H9 (cell line): ENCODE results near the gene XRN1. TPM values are rescaled to one million over a fixed set of nuclear protein-coding genes. Genes with fewer than 3 reads are reported as not detected.

ENCODE experiments used
- DNase-seq: peaks from one replicate; pipeline ENCODE4 v3.0.0-alpha.2; 2017
- H2AFZ ChIP-seq: one replicate; pipeline ENCODE4 v1.6.1; 2013; ENCODE audit warnings: mild to moderate bottlenecking, low read length, control low read depth, moderate library complexity
- H2AK5ac ChIP-seq: 2 replicates; pipeline ENCODE4 v1.6.1; 2013; ENCODE audit warnings: low read length, control low read depth, mixed read lengths; ENCODE audit not compliant: insufficient read length
- H2BK120ac ChIP-seq: one replicate; pipeline ENCODE4 v1.6.1; 2013; ENCODE audit warnings: low read depth, mild to moderate bottlenecking, low read length, control low read depth, inconsistent platforms; ENCODE audit not compliant: poor library complexity, severe bottlenecking
- H2BK12ac ChIP-seq: 2 replicates; pipeline ENCODE4 v1.6.1; 2013; ENCODE audit warnings: low read length, control low read depth, mixed read lengths, low read depth; ENCODE audit not compliant: insufficient read length
- H2BK15ac ChIP-seq: 2 replicates; pipeline ENCODE4 v1.6.1; 2013; ENCODE audit warnings: low read depth, low read length, control low read depth
- H2BK20ac ChIP-seq: one replicate; pipeline ENCODE4 v1.6.1; 2013; ENCODE audit warnings: low read depth, mild to moderate bottlenecking, low read length, control low read depth, inconsistent platforms; ENCODE audit not compliant: poor library complexity, severe bottlenecking
- H2BK5ac ChIP-seq: 2 replicates; pipeline ENCODE4 v1.6.1; 2013; ENCODE audit warnings: low read length, control low read depth, mixed read lengths; ENCODE audit not compliant: insufficient read length
- H3K14ac ChIP-seq: 2 replicates; pipeline ENCODE4 v1.6.1; 2013; ENCODE audit warnings: low read length, control low read depth; ENCODE audit not compliant: insufficient read depth
- H3K18ac ChIP-seq: 2 replicates; pipeline ENCODE4 v1.6.1; 2013; ENCODE audit warnings: low read depth, mild to moderate bottlenecking, mixed read lengths, low read length, control low read depth; ENCODE audit not compliant: insufficient read length
- H3K23ac ChIP-seq: 2 replicates; pipeline ENCODE4 v1.6.1; 2013; ENCODE audit warnings: low read length, control low read depth, mixed read lengths, low read depth; ENCODE audit not compliant: insufficient read length
- H3K23me2 ChIP-seq: 2 replicates; pipeline ENCODE4 v1.6.1; 2013; ENCODE audit warnings: low read depth, mild to moderate bottlenecking, mixed read lengths, low read length, control low read depth; ENCODE audit not compliant: insufficient read length, poor library complexity, severe bottlenecking
- H3K27ac ChIP-seq: 2 replicates; pipeline ENCODE4 v1.5.1; 2013; ENCODE audit warnings: low read length, control low read depth, mixed read lengths, low read depth; ENCODE audit not compliant: insufficient read length
- H3K27me3 ChIP-seq: 2 replicates; pipeline ENCODE4 v1.6.1; 2013; ENCODE audit warnings: low read length, control low read depth, inconsistent platforms; ENCODE audit not compliant: insufficient read depth
- H3K4ac ChIP-seq: 2 replicates; pipeline ENCODE4 v1.6.1; 2013; ENCODE audit warnings: low read depth, mild to moderate bottlenecking, control low read depth, inconsistent platforms, low read length, moderate library complexity
- H3K4me1 ChIP-seq: 2 replicates; pipeline ENCODE4 v1.6.1; 2013; ENCODE audit warnings: low read length, control low read depth, inconsistent platforms; ENCODE audit not compliant: insufficient read depth
- H3K4me2 ChIP-seq: 2 replicates; pipeline ENCODE4 v1.6.1; 2013; ENCODE audit warnings: low read length, control low read depth, mixed read lengths; ENCODE audit not compliant: insufficient read length, insufficient read depth
- H3K56ac ChIP-seq: 2 replicates; pipeline ENCODE4 v1.6.1; 2013; ENCODE audit warnings: low read depth, mild to moderate bottlenecking, mixed read lengths, low read length, control low read depth; ENCODE audit not compliant: insufficient read length
- H3K79me1 ChIP-seq: 2 replicates; pipeline ENCODE4 v1.6.1; 2013; ENCODE audit warnings: low read depth, mild to moderate bottlenecking, moderate library complexity, low read length, control low read depth, inconsistent platforms; ENCODE audit not compliant: insufficient read depth, poor library complexity, severe bottlenecking
- H3K79me2 ChIP-seq: 2 replicates; pipeline ENCODE4 v1.6.1; 2013; ENCODE audit warnings: low read length, control low read depth, inconsistent platforms; ENCODE audit not compliant: insufficient read depth
- H3K9ac ChIP-seq: 2 replicates; pipeline ENCODE4 v1.6.1; 2013; ENCODE audit warnings: low read length, control low read depth, mixed read lengths; ENCODE audit not compliant: insufficient read length; ENCODE audit errors: extremely low read depth
- H3K9me3 ChIP-seq: one replicate; pipeline ENCODE4 v1.6.1; 2013; ENCODE audit warnings: low read depth, low read length, inconsistent platforms; ENCODE audit not compliant: control insufficient read depth
- H3T11ph ChIP-seq: one replicate; pipeline ENCODE4 v1.6.1; 2013; ENCODE audit warnings: mild to moderate bottlenecking, low read length, control low read depth, inconsistent platforms
- H4K20me1 ChIP-seq: one replicate; pipeline ENCODE4 v1.6.1; 2013; ENCODE audit not compliant: control insufficient read depth, insufficient read length, insufficient read depth
- H4K5ac ChIP-seq: 2 replicates; pipeline ENCODE4 v1.6.1; 2013; ENCODE audit warnings: low read depth, mild to moderate bottlenecking, mixed read lengths, low read length, control low read depth; ENCODE audit not compliant: insufficient read length
- H4K8ac ChIP-seq: replicated peaks from 2 replicates; pipeline ENCODE4 v1.6.1; 2013; ENCODE audit warnings: low read length, control low read depth, mixed read lengths, low read depth; ENCODE audit not compliant: insufficient read length
- H4K91ac ChIP-seq: 2 replicates; pipeline ENCODE4 v1.6.1; 2013; ENCODE audit warnings: low read depth, mild to moderate bottlenecking, moderate library complexity, mixed read lengths, low read length, control low read depth; ENCODE audit not compliant: insufficient read length
- H3K27ac Mint-ChIP-seq, 3 experiments: 2 replicates in 2 of 3; 3 replicates in 1 of 3; pipeline ENCODE4 v1.8.0; 2020 to 2021; ENCODE audit warnings: mixed read lengths in 3 of 3, mild to moderate bottlenecking in 1 of 3, moderate library complexity in 1 of 3
- H3K27me3 Mint-ChIP-seq: 2 replicates; pipeline ENCODE4 v1.8.0; 2021; ENCODE audit warnings: low read depth, mild to moderate bottlenecking, moderate library complexity, mixed read lengths
- H3K36me3 Mint-ChIP-seq, 3 experiments: 2 replicates in 2 of 3; 3 replicates in 1 of 3; pipeline ENCODE4 v1.8.0; 2020 to 2021; ENCODE audit warnings: low read depth in 3 of 3, mixed read lengths in 3 of 3; ENCODE audit not compliant: insufficient read depth in 1 of 3
- H3K4me1 Mint-ChIP-seq, 2 experiments: 2 replicates each; pipeline ENCODE4 v1.8.0; 2020; ENCODE audit warnings: mixed read lengths in 2 of 2
- H3K4me3 Mint-ChIP-seq, 2 experiments: 2 replicates in 1 of 2; 3 replicates in 1 of 2; pipeline ENCODE4 v1.8.0; 2020 to 2021; ENCODE audit warnings: mild to moderate bottlenecking in 2 of 2, mixed read lengths in 2 of 2, moderate library complexity in 1 of 2
- H3K9me3 Mint-ChIP-seq, 2 experiments: 2 replicates in 1 of 2; 3 replicates in 1 of 2; pipeline ENCODE4 v1.8.0; 2020; ENCODE audit warnings: mild to moderate bottlenecking in 2 of 2, mixed read lengths in 2 of 2, moderate library complexity in 1 of 2
- WGBS: extraction: QIAGEN DNeasy Blood & Tissue Kit; methylation state at CpG from one replicate; pipeline ENCODE4 v1.1.7; 2013; ENCODE audit warnings: missing lambda C conversion rate, low lambda C conversion rate, mixed read lengths; ENCODE audit not compliant: insufficient read length; ENCODE audit errors: extremely low coverage; 5-methylcytosine and 5-hydroxymethylcytosine counted together
- total RNA-seq: library from RNA; stranded (reverse); gene quantifications from 2 replicates; pipeline ENCODE4 v1.2.1, GENCODE V29; 2021
- TF ChIP-seq, protein P1 (sequence below): fragments of 200-600 bp; sonication (generic); conservative IDR thresholded peaks from 3 replicates; pipeline ENCODE4 v1.8.0; 2021; ENCODE audit warnings: antibody characterized with exemption, mild to moderate bottlenecking

XRN1 gene
- total RNA-seq, 1 experiment from 2014 or later = 15.0 TPM

GRCh38 chr3:142489572-142490323 lies 41.9 kb upstream of the XRN1 start:
- H3K27me3 Mint-ChIP-seq = no peaks in the 10 kb centered on the region
- no peak overlapping the region for H2BK12ac ChIP-seq
- H3K27ac Mint-ChIP-seq = no peak overlapping the region
- no peak overlapping the region for H3T11ph ChIP-seq
- no peaks in the 10 kb centered on the region for H3K4me1 ChIP-seq
- H3K56ac ChIP-seq = no peak overlapping the region
- TF ChIP-seq, protein P1, sequence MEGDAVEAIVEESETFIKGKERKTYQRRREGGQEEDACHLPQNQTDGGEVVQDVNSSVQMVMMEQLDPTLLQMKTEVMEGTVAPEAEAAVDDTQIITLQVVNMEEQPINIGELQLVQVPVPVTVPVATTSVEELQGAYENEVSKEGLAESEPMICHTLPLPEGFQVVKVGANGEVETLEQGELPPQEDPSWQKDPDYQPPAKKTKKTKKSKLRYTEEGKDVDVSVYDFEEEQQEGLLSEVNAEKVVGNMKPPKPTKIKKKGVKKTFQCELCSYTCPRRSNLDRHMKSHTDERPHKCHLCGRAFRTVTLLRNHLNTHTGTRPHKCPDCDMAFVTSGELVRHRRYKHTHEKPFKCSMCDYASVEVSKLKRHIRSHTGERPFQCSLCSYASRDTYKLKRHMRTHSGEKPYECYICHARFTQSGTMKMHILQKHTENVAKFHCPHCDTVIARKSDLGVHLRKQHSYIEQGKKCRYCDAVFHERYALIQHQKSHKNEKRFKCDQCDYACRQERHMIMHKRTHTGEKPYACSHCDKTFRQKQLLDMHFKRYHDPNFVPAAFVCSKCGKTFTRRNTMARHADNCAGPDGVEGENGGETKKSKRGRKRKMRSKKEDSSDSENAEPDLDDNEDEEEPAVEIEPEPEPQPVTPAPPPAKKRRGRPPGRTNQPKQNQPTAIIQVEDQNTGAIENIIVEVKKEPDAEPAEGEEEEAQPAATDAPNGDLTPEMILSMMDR = no peak
- no peak overlapping the region for H2BK20ac ChIP-seq
- no peak overlapping the region for H2BK15ac ChIP-seq
- H3K79me1 ChIP-seq = no peaks in the 10 kb centered on the region
- H2AFZ ChIP-seq = no peak overlapping the region
- no peak overlapping the region for H4K91ac ChIP-seq
- peaks cover 10 to 31% (median 20%) of the 10 kb centered on the region in 3 experiments; a peak in 6 of 7 replicates for H3K36me3 Mint-ChIP-seq
- no peak for DNase-seq
- no peak overlapping the region for H3K4me3 Mint-ChIP-seq
- no peak overlapping the region for H2BK5ac ChIP-seq
- H2AK5ac ChIP-seq = no peak overlapping the region
- no peak overlapping the region for H3K14ac ChIP-seq
- no peaks in the 10 kb centered on the region for H3K9me3 Mint-ChIP-seq
- no peak overlapping the region for H4K5ac ChIP-seq
- no peak overlapping the region for H3K23ac ChIP-seq
- no peak overlapping the region for H3K4me2 ChIP-seq
- no peaks in the 10 kb centered on the region for H3K23me2 ChIP-seq
- H3K4ac ChIP-seq = no peak overlapping the region
- no peak overlapping the region for H3K18ac ChIP-seq
- no peaks in the 10 kb centered on the region for H3K9me3 ChIP-seq
- H4K8ac ChIP-seq = no peak overlapping the region
- no CpG with 5 or more reads among the region's 5 CpGs for WGBS
- no peaks in the 10 kb centered on the region for H3K79me2 ChIP-seq
- H4K20me1 ChIP-seq = no peaks in the 10 kb centered on the region
- no peak overlapping the region for H3K27ac ChIP-seq
- H3K9ac ChIP-seq = no peak overlapping the region
- H3K4me1 Mint-ChIP-seq = no peaks in the 10 kb centered on the region
- no peaks in the 10 kb centered on the region for H3K27me3 ChIP-seq
- no peak overlapping the region for H2BK120ac ChIP-seq
